Activated CD4-positive, alpha-beta T cell treated with anti-CD3 and anti-CD28 coated beads for 36 hours (primary cell): ENCODE data around the gene CYTH1. TPM values are rescaled to one million over a fixed set of nuclear protein-coding genes. Genes with fewer than 3 reads are reported as not detected.
A peak's percentile ranks its signal among the peaks of the same experiment; 100 is the strongest.

ENCODE experiments used
- ATAC-seq: fragments of 200-7000 bp; cut with Tn5 transposase; one replicate; pipeline ENCODE4 v1.10.0; 2021; ENCODE audit warnings: mild to moderate bottlenecking, moderate library complexity
- CTCF ChIA-PET: fragments of 350-600 bp; sonication (Branson Sonifier 250); formaldehyde crosslinking; loops from one replicate; lab custom pipeline; 2021; ENCODE audit warnings: antibody characterized with exemption; lab: Charles Lee
- POLR2A ChIA-PET: fragments of 350-600 bp; sonication (Branson Sonifier 250); formaldehyde crosslinking; loops from one replicate; lab custom pipeline; 2021; ENCODE audit warnings: antibody characterized with exemption, inconsistent platforms; lab: Charles Lee
- DNase-seq: peaks from one replicate; pipeline ENCODE4 v3.0.0-alpha.2; 2020
- H3K27ac Mint-ChIP-seq: one replicate; pipeline ENCODE4 v1.8.0; 2021; ENCODE audit warnings: mixed read lengths
- H3K27me3 Mint-ChIP-seq: one replicate; pipeline ENCODE4 v1.8.0; 2021; ENCODE audit warnings: mixed read lengths
- H3K36me3 Mint-ChIP-seq: one replicate; pipeline ENCODE4 v1.8.0; 2021; ENCODE audit warnings: low read depth, mixed read lengths
- H3K4me1 Mint-ChIP-seq: one replicate; pipeline ENCODE4 v1.8.0; 2021; ENCODE audit warnings: mixed read lengths
- H3K4me3 Mint-ChIP-seq: one replicate; pipeline ENCODE4 v1.8.0; 2021; ENCODE audit warnings: mild to moderate bottlenecking, moderate library complexity, mixed read lengths
- H3K9me3 Mint-ChIP-seq: one replicate; pipeline ENCODE4 v1.8.0; 2021; ENCODE audit warnings: low read depth, mixed read lengths
- intact Hi-C, 2 experiments: fragments of 100-400 bp; cut with DNase I in 1 of 2; cut with micrococcal nuclease in 1 of 2; formaldehyde crosslinking; loops; one replicate each; pipeline versions ENCODE4 v1.14.2 to v1.15.1; 2022 to 2024; cut with DNase I, micrococcal nuclease
- total RNA-seq, 2 experiments: library from RNA; stranded (reverse); gene quantifications; one replicate each; pipeline ENCODE4 v1.2.3, GENCODE V29; 2021

Gene CYTH1
- total RNA-seq, 2 experiments from 2014 or later: 109 to 130 TPM

DNA sequence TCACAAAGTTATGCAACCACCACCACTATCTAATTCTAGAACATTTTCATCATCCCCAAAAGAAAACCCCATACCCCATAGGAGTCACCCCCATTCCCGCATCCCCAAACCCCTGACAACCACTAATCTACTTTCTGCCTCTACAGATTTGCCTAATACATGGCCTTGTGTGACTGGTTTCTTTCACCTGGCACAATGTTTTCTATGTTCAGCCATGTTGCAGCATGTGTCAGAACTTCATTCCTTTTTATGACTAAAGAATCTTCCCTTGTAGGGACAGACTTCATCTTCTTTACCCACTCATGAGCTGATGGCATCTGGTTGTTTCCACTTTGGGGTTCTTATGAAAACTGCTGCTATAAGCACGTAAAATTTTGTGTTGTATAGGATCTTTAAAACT, 34.6 kb downstream of the CYTH1 start:
- Mint-ChIP-seq H3K4me1 (peaks cover 97% of the 10 kb centered on the region), H3K27me3 (no peaks in the 10 kb centered on the region), H3K4me3 (peak overlapping the region; percentile 64), H3K36me3 (peaks cover 18% of the 10 kb centered on the region), H3K27ac (peak overlapping the region; percentile 94), H3K9me3 (no peaks in the 10 kb centered on the region)
- CTCF ChIA-PET: interaction anchor here (0.6 to 5.2 kb wide), 20 partner anchors 8 to 366 kb away, joined by 3 to 54 read pairs (median 5); no protein-coding TSS in a partner anchor
- POLR2A ChIA-PET: interaction anchor here (0.6 to 2.3 kb wide), 12 partner anchors 9 to 57 kb away, joined by 3 to 22 read pairs (median 12); no protein-coding TSS in a partner anchor
- intact Hi-C loops: loop anchor here (1.0 to 10.0 kb wide), 3 partner anchors 10 to 1303 kb away; no protein-coding TSS in a partner anchor
- DNase-seq: no peak
- ATAC-seq: peak; percentile 43

DNA sequence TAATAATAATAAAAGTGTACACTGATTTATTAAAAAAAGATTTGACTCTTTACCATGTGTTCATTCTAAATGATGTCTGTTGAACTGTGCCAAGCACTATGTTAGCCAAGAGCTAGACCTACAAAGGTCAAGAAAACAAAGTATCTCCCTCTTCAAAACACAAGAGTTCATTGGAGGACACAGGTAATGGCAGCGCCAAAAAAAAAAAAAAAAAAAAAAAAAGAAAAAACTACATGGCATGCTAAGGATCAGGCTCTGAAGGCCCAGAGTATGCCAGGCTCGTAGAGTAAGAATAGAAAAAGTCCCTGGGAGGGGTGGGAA, 35.2 kb downstream of the CYTH1 start:
- Mint-ChIP-seq H3K4me1 (peaks cover 97% of the 10 kb centered on the region), H3K27me3 (no peaks in the 10 kb centered on the region), H3K4me3 (peak overlapping the region; percentile 64), H3K9me3 (no peaks in the 10 kb centered on the region), H3K36me3 (peaks cover 18% of the 10 kb centered on the region), H3K27ac (peak overlapping the region; percentile 94)
- CTCF ChIA-PET: interaction anchor here (1.0 to 5.2 kb wide), 10 partner anchors 11 to 51 kb away, joined by 3 to 54 read pairs (median 5); no protein-coding TSS in a partner anchor
- POLR2A ChIA-PET: interaction anchor here (0.8 to 1.0 kb wide), 2 partner anchors 33 to 37 kb away, joined by 3 to 4 read pairs; no protein-coding TSS in a partner anchor
- DNase-seq (no peak), ATAC-seq (no peak)
- intact Hi-C loops: loop anchor here (1.0 to 10.0 kb wide), 3 partner anchors 10 to 1302 kb away; no protein-coding TSS in a partner anchor

DNA sequence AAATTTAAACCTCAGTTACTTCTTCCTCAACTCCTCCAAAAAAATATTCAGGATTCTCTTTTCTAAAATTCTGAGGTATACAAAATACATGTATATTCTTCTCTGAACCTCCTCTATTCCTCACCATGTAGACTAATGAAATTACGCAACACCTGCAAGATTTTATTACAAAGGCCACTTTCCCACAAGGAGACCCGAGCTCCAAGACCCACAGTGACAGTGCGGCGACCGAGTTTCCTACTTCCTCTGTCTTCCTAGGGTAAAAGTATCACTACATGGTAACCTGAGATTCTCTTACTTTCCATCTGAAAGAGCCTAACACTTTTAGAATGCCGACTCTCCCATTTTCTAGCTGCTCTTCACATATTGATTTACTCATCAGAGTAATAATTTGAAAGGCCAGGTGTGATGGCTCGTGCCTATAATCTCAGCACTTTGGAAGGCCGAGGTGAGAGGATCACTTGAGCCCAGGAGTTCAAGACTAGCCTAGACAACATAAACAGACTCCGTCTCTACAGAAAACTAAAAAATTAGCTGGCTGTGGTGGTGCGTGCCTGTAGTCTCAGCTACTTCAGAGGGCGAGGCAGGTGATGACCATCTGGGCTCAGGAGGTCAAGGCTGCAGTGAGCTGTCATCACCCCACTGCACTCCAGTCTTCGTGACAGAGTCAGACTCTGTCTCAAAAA, 35.7 kb downstream of the CYTH1 start:
- no peak for ATAC-seq
- intact Hi-C loops: loop anchor here in 1 of 2 experiments (5.0 to 10.0 kb wide), 2 partner anchors 364 to 1302 kb away; no protein-coding TSS in a partner anchor
- CTCF ChIA-PET: interaction anchor here (0.8 to 5.2 kb wide), 11 partner anchors 11 to 51 kb away, joined by 3 to 54 read pairs (median 5); no protein-coding TSS in a partner anchor
- no peaks in the 10 kb centered on the region for H3K27me3 Mint-ChIP-seq
- peak overlapping the region; percentile 94 for H3K27ac Mint-ChIP-seq
- peaks cover 97% of the 10 kb centered on the region for H3K4me1 Mint-ChIP-seq
- DNase-seq: no peak
- POLR2A ChIA-PET: interaction anchor here (0.8 to 1.0 kb wide), 3 partner anchors 10 to 37 kb away, joined by 3 to 4 read pairs (median 3); no protein-coding TSS in a partner anchor
- no peaks in the 10 kb centered on the region for H3K9me3 Mint-ChIP-seq
- peaks cover 18% of the 10 kb centered on the region for H3K36me3 Mint-ChIP-seq
- H3K4me3 Mint-ChIP-seq: peak overlapping the region; percentile 24

GRCh38 chr17:78745407-78746088, 36.5 kb downstream of the CYTH1 start:
- peak overlapping the region; percentile 94 for H3K27ac Mint-ChIP-seq
- H3K36me3 Mint-ChIP-seq: peaks cover 18% of the 10 kb centered on the region
- no peaks in the 10 kb centered on the region for H3K27me3 Mint-ChIP-seq
- CTCF ChIA-PET: interaction anchor here (0.8 to 5.2 kb wide), 7 partner anchors 10 to 37 kb away, joined by 3 to 54 read pairs (median 5); no protein-coding TSS in a partner anchor
- H3K9me3 Mint-ChIP-seq: no peaks in the 10 kb centered on the region
- intact Hi-C loops: loop anchor here (1.0 to 10.0 kb wide), 5 partner anchors 20 to 1301 kb away; no protein-coding TSS in a partner anchor
- peak overlapping the region; percentile 7 for H3K4me3 Mint-ChIP-seq
- POLR2A ChIA-PET: interaction anchor here (0.9 kb wide), 1 partner anchor 9 kb away, joined by 3 read pairs; no protein-coding TSS in a partner anchor
- DNase-seq: peak; percentile 71
- no peak for ATAC-seq
- peaks cover 94% of the 10 kb centered on the region for H3K4me1 Mint-ChIP-seq

GRCh38 chr17:78742901-78743300, 39.2 kb downstream of the CYTH1 start:
- intact Hi-C loops: loop anchor here in 1 of 2 experiments (10.0 kb wide), 1 partner anchor 1298 kb away; no protein-coding TSS in a partner anchor
- H3K4me3 Mint-ChIP-seq: no peak overlapping the region
- ATAC-seq: no peak

GRCh38 chr17:78741644-78742284, 40.3 kb downstream of the CYTH1 start:
- POLR2A ChIA-PET: interaction anchor here (0.6 to 0.7 kb wide), 2 partner anchors 25 to 32 kb away, joined by 3 read pairs; no protein-coding TSS in a partner anchor
- peak; percentile 9 for ATAC-seq
- intact Hi-C loops: loop anchor here in 1 of 2 experiments (10.0 kb wide), 1 partner anchor 1297 kb away; no protein-coding TSS in a partner anchor

More at GRCh38 chr17:78742901-78743300, 39.2 kb downstream of the CYTH1 start:
- H3K27ac Mint-ChIP-seq: peak overlapping the region; percentile 94
- DNase-seq: no peak
- POLR2A ChIA-PET: interaction anchor here (0.6 to 0.7 kb wide), 2 partner anchors 31 to 41 kb away, joined by 3 to 5 read pairs; no protein-coding TSS in a partner anchor
- peaks cover 28% of the 10 kb centered on the region for H3K36me3 Mint-ChIP-seq
- H3K4me1 Mint-ChIP-seq: peaks cover 95% of the 10 kb centered on the region
- H3K9me3 Mint-ChIP-seq: no peaks in the 10 kb centered on the region
- CTCF ChIA-PET: interaction anchor here (0.7 to 5.5 kb wide), 9 partner anchors 13 to 77 kb away, joined by 3 to 47 read pairs (median 4); no protein-coding TSS in a partner anchor
- no peaks in the 10 kb centered on the region for H3K27me3 Mint-ChIP-seq

GRCh38 chr17:78739331-78739931, 42.6 kb downstream of the CYTH1 start:
- DNase-seq (no peak), ATAC-seq (no peak)
- peaks cover 24% of the 10 kb centered on the region for H3K36me3 Mint-ChIP-seq
- H3K27me3 Mint-ChIP-seq: no peaks in the 10 kb centered on the region
- H3K27ac Mint-ChIP-seq: peak overlapping the region; percentile 85
- CTCF ChIA-PET: interaction anchor here (0.8 to 5.5 kb wide), 3 partner anchors 9 to 31 kb away, joined by 3 to 47 read pairs (median 6); no protein-coding TSS in a partner anchor
- H3K9me3 Mint-ChIP-seq: no peaks in the 10 kb centered on the region
- H3K4me3 Mint-ChIP-seq: peak overlapping the region; percentile 19
- peaks cover 92% of the 10 kb centered on the region for H3K4me1 Mint-ChIP-seq
- intact Hi-C loops: loop anchor here (5.0 kb wide), 2 partner anchors 38 to 357 kb away; no protein-coding TSS in a partner anchor
- POLR2A ChIA-PET: interaction anchor here (0.6 kb wide), 1 partner anchor 9 kb away, joined by 3 read pairs; no protein-coding TSS in a partner anchor

More at GRCh38 chr17:78741644-78742284, 40.3 kb downstream of the CYTH1 start:
- Mint-ChIP-seq H3K36me3 (peaks cover 28% of the 10 kb centered on the region), H3K4me1 (peaks cover 95% of the 10 kb centered on the region), H3K27me3 (no peaks in the 10 kb centered on the region), H3K9me3 (no peaks in the 10 kb centered on the region), H3K4me3 (peak overlapping the region; percentile 23), H3K27ac (peak overlapping the region; percentile 84)
- no peak for DNase-seq
- CTCF ChIA-PET: interaction anchor here (0.9 to 5.5 kb wide), 9 partner anchors 12 to 63 kb away, joined by 3 to 47 read pairs (median 4); no protein-coding TSS in a partner anchor

- intact Hi-C loops: loop anchor here (5.0 kb wide), 2 partner anchors 39 to 356 kb away; no protein-coding TSS in a partner anchor
- H3K4me1 Mint-ChIP-seq: peaks cover 89% of the 10 kb centered on the region
- CTCF ChIA-PET: interaction anchor here (0.8 to 4.2 kb wide), 4 partner anchors 9 to 46 kb away, joined by 3 to 13 read pairs (median 5); no protein-coding TSS in a partner anchor
- H3K4me3 Mint-ChIP-seq: no peak overlapping the region
- DNase-seq (no peak), ATAC-seq (no peak)
- no peak overlapping the region for H3K27ac Mint-ChIP-seq
- H3K9me3 Mint-ChIP-seq: no peaks in the 10 kb centered on the region
- H3K36me3 Mint-ChIP-seq: peaks cover 17% of the 10 kb centered on the region
- no peaks in the 10 kb centered on the region for H3K27me3 Mint-ChIP-seq
- POLR2A ChIA-PET: no interaction called here
Observed at GRCh38 chr17:78738698-78739097, 43.4 kb downstream of the CYTH1 start.

DNA sequence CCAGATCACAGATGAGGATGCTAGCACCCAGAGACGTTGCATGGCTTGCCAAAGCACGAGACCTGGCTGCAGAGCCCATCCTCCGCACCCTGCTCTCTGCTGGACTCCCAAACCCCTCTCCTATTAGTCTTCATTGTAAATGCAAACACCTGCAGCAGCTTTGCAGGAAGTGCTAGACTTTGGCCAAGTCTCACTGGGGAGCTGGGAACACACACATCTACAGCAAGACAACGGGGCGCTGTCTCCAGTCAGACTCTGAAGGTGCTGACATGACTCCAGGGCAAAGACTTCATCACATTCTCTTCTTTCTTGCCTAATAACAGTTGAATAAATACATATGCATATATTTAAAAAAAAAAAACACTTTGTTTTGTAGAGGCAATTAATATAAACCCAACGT, 43.8 kb downstream of the CYTH1 start:
- Mint-ChIP-seq H3K4me1 (peaks cover 89% of the 10 kb centered on the region), H3K27ac (peak overlapping the region; percentile 90)
- ATAC-seq: no peak

More for the DNA sequence above, 43.8 kb downstream of the CYTH1 start:
- H3K36me3 Mint-ChIP-seq: peaks cover 15% of the 10 kb centered on the region
- DNase-seq: no peak
- H3K27me3 Mint-ChIP-seq: no peaks in the 10 kb centered on the region
- no peaks in the 10 kb centered on the region for H3K9me3 Mint-ChIP-seq
- intact Hi-C loops: loop anchor here (5.0 kb wide), 2 partner anchors 39 to 356 kb away; no protein-coding TSS in a partner anchor
- no peak overlapping the region for H3K4me3 Mint-ChIP-seq
- ChIA-PET CTCF (interaction anchor here (1.0 to 5.9 kb wide), 6 partner anchors 10 to 46 kb away, joined by 3 to 54 read pairs (median 10); no protein-coding TSS in a partner anchor), POLR2A (no interaction called here)
